PFSK-1 (cell line): ENCODE measurements around the gene SART3.

Experiments
- FOXP2 ChIP-seq: optimal IDR thresholded peaks from 2 replicates; pipeline ENCODE3; 2011; ENCODE audit warnings: borderline replicate concordance, control low read depth, inconsistent platforms; ENCODE audit not compliant: insufficient read depth; ENCODE audit errors: extremely low read length, extremely low read depth
- POLR2AphosphoS5 ChIP-seq: IDR thresholded peaks from 2 replicates; pipeline ENCODE4 v1.6.1; 2012; ENCODE audit warnings: low read depth, mild to moderate bottlenecking, control low read depth, low read length, moderate library complexity
- SIN3A ChIP-seq: IDR thresholded peaks from 2 replicates; pipeline ENCODE4 v1.6.1; 2012; ENCODE audit warnings: mild to moderate bottlenecking, low read length, moderate library complexity, borderline replicate concordance; ENCODE audit not compliant: insufficient read depth
- TAF1 ChIP-seq: IDR thresholded peaks from 2 replicates; pipeline ENCODE4 v1.6.1; 2012; ENCODE audit warnings: low read length, control low read depth, borderline replicate concordance; ENCODE audit not compliant: insufficient read depth
- TF ChIP-seq, protein P1 (sequence below), 2 experiments: IDR thresholded peaks; 2 replicates each; pipeline versions ENCODE4 v1.6.1 to v1.8.0; 2011 to 2012; ENCODE audit warnings: low read depth in 2 of 2, low read length in 2 of 2, control low read depth in 1 of 2, inconsistent platforms in 1 of 2, mild to moderate bottlenecking in 1 of 2, moderate library complexity in 1 of 2; ENCODE audit not compliant: insufficient read depth in 1 of 2

The SART3 gene

GRCh38 chr12:108531929-108532848 lies 28.8 kb downstream of the SART3 start:
- TF ChIP-seq POLR2AphosphoS5 (no peak), SIN3A (no peak), FOXP2 (no peak), TAF1 (no peak)
- TF ChIP-seq, protein P1, sequence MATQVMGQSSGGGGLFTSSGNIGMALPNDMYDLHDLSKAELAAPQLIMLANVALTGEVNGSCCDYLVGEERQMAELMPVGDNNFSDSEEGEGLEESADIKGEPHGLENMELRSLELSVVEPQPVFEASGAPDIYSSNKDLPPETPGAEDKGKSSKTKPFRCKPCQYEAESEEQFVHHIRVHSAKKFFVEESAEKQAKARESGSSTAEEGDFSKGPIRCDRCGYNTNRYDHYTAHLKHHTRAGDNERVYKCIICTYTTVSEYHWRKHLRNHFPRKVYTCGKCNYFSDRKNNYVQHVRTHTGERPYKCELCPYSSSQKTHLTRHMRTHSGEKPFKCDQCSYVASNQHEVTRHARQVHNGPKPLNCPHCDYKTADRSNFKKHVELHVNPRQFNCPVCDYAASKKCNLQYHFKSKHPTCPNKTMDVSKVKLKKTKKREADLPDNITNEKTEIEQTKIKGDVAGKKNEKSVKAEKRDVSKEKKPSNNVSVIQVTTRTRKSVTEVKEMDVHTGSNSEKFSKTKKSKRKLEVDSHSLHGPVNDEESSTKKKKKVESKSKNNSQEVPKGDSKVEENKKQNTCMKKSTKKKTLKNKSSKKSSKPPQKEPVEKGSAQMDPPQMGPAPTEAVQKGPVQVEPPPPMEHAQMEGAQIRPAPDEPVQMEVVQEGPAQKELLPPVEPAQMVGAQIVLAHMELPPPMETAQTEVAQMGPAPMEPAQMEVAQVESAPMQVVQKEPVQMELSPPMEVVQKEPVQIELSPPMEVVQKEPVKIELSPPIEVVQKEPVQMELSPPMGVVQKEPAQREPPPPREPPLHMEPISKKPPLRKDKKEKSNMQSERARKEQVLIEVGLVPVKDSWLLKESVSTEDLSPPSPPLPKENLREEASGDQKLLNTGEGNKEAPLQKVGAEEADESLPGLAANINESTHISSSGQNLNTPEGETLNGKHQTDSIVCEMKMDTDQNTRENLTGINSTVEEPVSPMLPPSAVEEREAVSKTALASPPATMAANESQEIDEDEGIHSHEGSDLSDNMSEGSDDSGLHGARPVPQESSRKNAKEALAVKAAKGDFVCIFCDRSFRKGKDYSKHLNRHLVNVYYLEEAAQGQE (IDR thresholded peaks at IDR 0.05; ENCODE audit: insufficient read depth in 1 of 2, low read depth in 2 of 2, low read length in 2 of 2): no peak

GRCh38 chr12:108530161-108530560 lies 30.8 kb downstream of the SART3 start:
- TF ChIP-seq TAF1 (no peak), FOXP2 (no peak), POLR2AphosphoS5 (no peak), SIN3A (no peak)
- TF ChIP-seq, protein P1 (IDR thresholded peaks at IDR 0.05; ENCODE audit: insufficient read depth in 1 of 2, low read depth in 2 of 2, low read length in 2 of 2): no peak

GRCh38 chr12:108527166-108527496 lies 33.8 kb downstream of the SART3 start:
- TF ChIP-seq, protein P1 (IDR thresholded peaks at IDR 0.05; ENCODE audit: insufficient read depth in 1 of 2, low read depth in 2 of 2, low read length in 2 of 2): no peak
- no peak for TF ChIP-seq POLR2AphosphoS5
- TF ChIP-seq FOXP2: no peak
- TF ChIP-seq TAF1: no peak
- TF ChIP-seq SIN3A: no peak

GRCh38 chr12:108526482-108527165 lies 34.3 kb downstream of the SART3 start:
- TF ChIP-seq POLR2AphosphoS5: no peak
- TF ChIP-seq FOXP2: no peak
- TF ChIP-seq SIN3A: no peak
- TF ChIP-seq TAF1: no peak

DNA sequence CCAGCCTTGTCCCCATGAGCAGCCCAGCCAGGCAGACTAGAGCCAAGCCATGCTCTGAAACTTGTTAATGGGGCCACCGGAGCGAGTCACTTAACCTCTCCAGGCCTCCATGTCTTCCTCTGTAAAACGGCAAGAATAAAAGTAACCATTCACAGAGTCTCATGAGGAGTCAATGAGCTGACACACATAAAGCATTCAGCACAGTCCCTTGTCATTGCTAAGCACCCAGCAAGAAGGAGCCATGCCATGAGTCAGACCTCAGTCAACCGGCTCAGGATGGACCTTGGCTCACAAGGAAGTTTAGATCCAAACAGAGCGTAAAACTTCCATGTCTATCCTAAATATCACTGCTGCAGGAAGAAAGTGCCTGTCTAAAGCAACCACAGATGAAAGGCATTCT lies 35.3 kb downstream of the SART3 start:
- TF ChIP-seq FOXP2 (no peak), TAF1 (no peak), POLR2AphosphoS5 (no peak), SIN3A (no peak)
- TF ChIP-seq, protein P1 (IDR thresholded peaks at IDR 0.05; ENCODE audit: insufficient read depth in 1 of 2, low read depth in 2 of 2, low read length in 2 of 2): no peak
